ENCODE measurements around the gene NUP214.

NUP214 gene

GRCh38 chr9:131103535-131103934 lies 21.9 kb upstream of the NUP214 start:
- Histone ChIP-seq H2AFZ (no peak overlapping the region), H3K4me3 (ENCODE audit: low read depth, low read length) (no peak overlapping the region), H3K27ac (no peak overlapping the region), H3K4me2 (ENCODE audit: low read length) (no peak overlapping the region), H3K27me3 (ENCODE audit: control insufficient read depth, insufficient read depth, low read length) (no peaks in the 10 kb centered on the region), H3K4me1 (peaks cover 19% of the 10 kb centered on the region), H3K79me2 (no peaks in the 10 kb centered on the region), H3K36me3 (ENCODE audit: control insufficient read depth, insufficient read depth, low read length) (no peaks in the 10 kb centered on the region), H3K9ac (no peak overlapping the region), H3K9me3 (ENCODE audit: control insufficient read depth, low read length) (no peaks in the 10 kb centered on the region)
- no peak for TF ChIP-seq CTCF (IDR thresholded peaks at IDR 0.05)

DNA sequence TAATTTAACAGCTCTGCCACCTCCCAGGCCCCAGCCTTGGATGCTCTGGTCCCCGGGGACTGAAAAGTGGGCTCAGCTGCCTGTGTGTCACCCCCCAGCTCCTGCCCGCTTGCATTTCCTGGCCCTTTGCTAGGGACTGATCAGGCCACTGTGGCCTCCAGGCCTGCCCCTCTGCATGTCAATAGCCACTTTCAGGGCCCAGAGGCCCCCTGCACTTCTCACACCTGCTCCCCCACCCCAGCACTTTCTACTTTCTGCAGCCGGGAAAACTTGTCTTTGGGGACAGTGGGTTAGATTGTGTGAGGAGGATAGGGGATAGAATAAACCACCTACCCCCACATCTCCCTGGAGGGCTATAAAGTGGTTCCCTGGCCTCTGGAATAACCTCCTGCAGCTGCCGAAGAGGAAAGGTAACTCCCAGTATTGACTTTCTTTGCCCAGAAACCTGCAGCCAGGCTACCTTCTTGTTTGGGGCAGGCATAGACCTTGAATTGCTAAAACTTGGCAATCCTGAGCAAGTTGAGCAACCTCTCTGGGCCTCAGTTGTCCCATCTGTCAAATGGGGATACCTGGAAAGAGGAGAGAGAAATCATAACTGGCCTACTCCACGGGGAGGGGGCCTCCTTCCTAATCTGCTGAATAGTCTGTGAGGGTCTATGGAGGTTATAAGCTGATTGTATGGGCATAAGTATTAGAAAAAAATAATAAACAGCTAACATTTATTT lies 21.2 kb upstream of the NUP214 start:
- Histone ChIP-seq H3K79me2 (no peaks in the 10 kb centered on the region), H3K27ac (no peak overlapping the region), H3K4me3 (ENCODE audit: low read depth, low read length) (no peak overlapping the region), H2AFZ (no peak overlapping the region), H3K9me3 (ENCODE audit: control insufficient read depth, low read length) (no peaks in the 10 kb centered on the region), H3K9ac (no peak overlapping the region), H3K36me3 (ENCODE audit: control insufficient read depth, insufficient read depth, low read length) (no peaks in the 10 kb centered on the region), H3K4me2 (ENCODE audit: low read length) (no peak overlapping the region), H3K4me1 (peaks cover 13% of the 10 kb centered on the region), H3K27me3 (ENCODE audit: control insufficient read depth, insufficient read depth, low read length) (no peaks in the 10 kb centered on the region)
- TF ChIP-seq CTCF (IDR thresholded peaks at IDR 0.05), result no peak

- H3K36me3 ChIP-seq (ENCODE audit: control insufficient read depth, insufficient read depth, low read length), result no peaks in the 10 kb centered on the region
- no peak overlapping the region for H2AFZ ChIP-seq
- no peaks in the 10 kb centered on the region for H3K79me2 ChIP-seq
- H3K27ac ChIP-seq, result no peak overlapping the region
- no peak overlapping the region for H3K4me3 ChIP-seq (ENCODE audit: low read depth, low read length)
- no peaks in the 10 kb centered on the region for H3K9me3 ChIP-seq (ENCODE audit: control insufficient read depth, low read length)
- H3K4me2 ChIP-seq (ENCODE audit: low read length), result no peak overlapping the region
- H3K9ac ChIP-seq, result no peak overlapping the region
- no peak for TF ChIP-seq CTCF (IDR thresholded peaks at IDR 0.05)
- no peaks in the 10 kb centered on the region for H3K27me3 ChIP-seq (ENCODE audit: control insufficient read depth, insufficient read depth, low read length)
- peaks cover 11% of the 10 kb centered on the region for H3K4me1 ChIP-seq
These were observed 19.4 kb upstream of the NUP214 start for GRCh38 chr9:131105952-131106351.

DNA sequence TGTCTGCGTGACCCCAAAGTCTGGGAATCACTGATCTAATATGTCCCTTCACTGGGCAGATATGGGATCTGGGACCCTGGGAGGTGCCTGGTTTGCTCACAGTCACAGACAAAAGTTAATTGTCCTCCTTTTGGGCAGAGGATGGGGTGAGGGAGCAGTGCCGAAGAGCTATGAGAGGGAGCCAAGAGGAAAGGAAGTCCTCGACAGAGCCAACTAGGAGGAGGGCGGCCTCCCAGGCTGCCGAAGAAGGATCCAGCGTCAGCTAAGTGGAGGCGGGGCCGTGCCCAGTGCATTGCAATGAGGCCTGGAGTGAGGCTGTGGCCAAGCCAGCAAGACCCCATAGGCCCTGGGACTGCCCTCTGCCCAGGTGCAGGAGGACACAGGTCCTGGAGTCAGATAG lies 17.6 kb upstream of the NUP214 start:
- Histone ChIP-seq H3K9ac (no peak overlapping the region), H3K79me2 (no peaks in the 10 kb centered on the region), H3K27me3 (ENCODE audit: control insufficient read depth, insufficient read depth, low read length) (no peaks in the 10 kb centered on the region), H3K4me3 (ENCODE audit: low read depth, low read length) (no peak overlapping the region), H3K27ac (no peak overlapping the region), H2AFZ (no peak overlapping the region), H3K36me3 (ENCODE audit: control insufficient read depth, insufficient read depth, low read length) (no peaks in the 10 kb centered on the region), H3K9me3 (ENCODE audit: control insufficient read depth, low read length) (no peaks in the 10 kb centered on the region), H3K4me2 (ENCODE audit: low read length) (no peak overlapping the region), H3K4me1 (no peaks in the 10 kb centered on the region)
- TF ChIP-seq CTCF (IDR thresholded peaks at IDR 0.05), result no peak

Measured in parathyroid adenoma (tissue), 2 donors.